Epithelial cell of proximal tubule (primary cell): ENCODE measurements around the gene PPP1CB. TPM values are rescaled to one million over a fixed set of nuclear protein-coding genes. Genes with fewer than 3 reads are reported as not detected.

ENCODE experiments used
- DNase-seq: peaks from one replicate; pipeline ENCODE4 v3.0.0-alpha.2; 2011; ENCODE audit warnings: low read depth
- H3K4me3 ChIP-seq: 2 replicates; pipeline ENCODE4 v1.5.1; 2011; ENCODE audit warnings: low read depth, mild to moderate bottlenecking, low read length
- total RNA-seq: library from RNA; depleted of rRNA; stranded (reverse); fragments of >200 nt; gene quantifications from 2 replicates; pipeline ENCODE4 v1.2.3, GENCODE V29; 2015
- TF ChIP-seq, protein P1 (sequence below): conservative IDR thresholded peaks from 2 replicates; pipeline ENCODE4 v1.5.1; 2012; ENCODE audit warnings: low read depth, mild to moderate bottlenecking, low read length

The PPP1CB gene
- total RNA-seq, 1 donor from 2014 or later: 173 TPM

DNA sequence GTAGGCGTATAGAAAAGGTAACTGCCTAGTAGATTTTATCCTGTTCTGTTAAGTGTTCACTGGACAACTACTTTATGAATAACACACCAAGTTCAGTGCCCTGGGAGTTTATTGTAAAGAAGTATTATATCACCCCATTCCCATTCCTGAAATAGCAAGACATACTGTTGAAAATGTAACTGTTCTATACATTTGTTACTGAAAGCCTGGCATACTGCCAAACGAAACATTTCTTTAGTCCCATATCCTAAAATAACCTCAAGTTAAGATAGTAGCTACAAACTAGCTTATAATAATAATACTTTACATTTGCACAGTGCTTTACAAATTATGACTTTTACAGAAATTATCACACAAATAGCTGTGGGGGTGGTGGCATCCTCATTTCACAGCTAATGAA is 84.2 kb downstream of the PPP1CB start:
- TF ChIP-seq, protein P1, sequence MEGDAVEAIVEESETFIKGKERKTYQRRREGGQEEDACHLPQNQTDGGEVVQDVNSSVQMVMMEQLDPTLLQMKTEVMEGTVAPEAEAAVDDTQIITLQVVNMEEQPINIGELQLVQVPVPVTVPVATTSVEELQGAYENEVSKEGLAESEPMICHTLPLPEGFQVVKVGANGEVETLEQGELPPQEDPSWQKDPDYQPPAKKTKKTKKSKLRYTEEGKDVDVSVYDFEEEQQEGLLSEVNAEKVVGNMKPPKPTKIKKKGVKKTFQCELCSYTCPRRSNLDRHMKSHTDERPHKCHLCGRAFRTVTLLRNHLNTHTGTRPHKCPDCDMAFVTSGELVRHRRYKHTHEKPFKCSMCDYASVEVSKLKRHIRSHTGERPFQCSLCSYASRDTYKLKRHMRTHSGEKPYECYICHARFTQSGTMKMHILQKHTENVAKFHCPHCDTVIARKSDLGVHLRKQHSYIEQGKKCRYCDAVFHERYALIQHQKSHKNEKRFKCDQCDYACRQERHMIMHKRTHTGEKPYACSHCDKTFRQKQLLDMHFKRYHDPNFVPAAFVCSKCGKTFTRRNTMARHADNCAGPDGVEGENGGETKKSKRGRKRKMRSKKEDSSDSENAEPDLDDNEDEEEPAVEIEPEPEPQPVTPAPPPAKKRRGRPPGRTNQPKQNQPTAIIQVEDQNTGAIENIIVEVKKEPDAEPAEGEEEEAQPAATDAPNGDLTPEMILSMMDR: no peak
- no peak for DNase-seq

DNA sequence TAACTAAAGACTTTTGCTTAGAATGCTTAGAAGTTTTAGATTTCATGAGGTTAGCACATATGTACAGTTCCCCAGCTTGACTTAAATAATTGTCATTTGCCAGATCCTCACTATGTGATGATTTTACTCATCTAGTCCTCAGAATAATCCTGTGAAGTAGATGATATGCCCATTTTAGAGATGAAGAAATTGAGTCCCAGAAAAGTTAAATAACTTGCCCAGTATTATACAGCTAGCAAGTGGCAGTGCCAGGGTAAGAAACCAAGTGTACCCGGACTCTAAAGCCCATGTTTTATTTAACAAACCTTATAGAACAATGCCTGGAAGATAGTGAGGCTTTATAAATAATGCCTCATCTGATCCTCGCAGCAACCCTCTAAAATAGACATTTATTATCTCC is 87.3 kb downstream of the PPP1CB start:
- TF ChIP-seq, protein P1: no peak
- DNase-seq: no peak

More for the DNA sequence above, 84.2 kb downstream of the PPP1CB start:
- H3K4me3 ChIP-seq: no peak overlapping the region

DNA sequence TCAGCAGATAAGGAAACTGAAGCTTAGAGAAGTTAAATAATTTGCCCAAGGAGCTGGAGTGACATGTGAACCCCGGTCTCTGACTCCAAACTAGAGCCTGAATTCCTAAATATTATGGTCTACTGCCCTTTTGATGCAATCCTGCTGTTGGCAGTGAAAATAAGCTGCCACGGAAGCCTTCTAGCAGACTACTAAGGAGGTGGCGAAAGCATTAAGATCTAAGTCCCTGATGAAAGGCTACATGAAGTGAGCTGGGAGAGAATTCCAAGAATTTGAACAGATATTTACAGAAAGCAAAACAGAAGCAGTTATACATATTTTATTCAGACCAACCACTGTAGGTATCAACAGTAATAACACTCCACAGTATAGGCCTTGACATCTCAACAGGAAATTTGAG is 90.4 kb downstream of the PPP1CB start:
- TF ChIP-seq, protein P1: no peak
- no peak overlapping the region for H3K4me3 ChIP-seq
- no peak for DNase-seq

More for the DNA sequence above, 87.3 kb downstream of the PPP1CB start:
- H3K4me3 ChIP-seq: no peak overlapping the region

Other genes with a start within 250 kb of the PPP1CB start
- gene SPDYA, start 59.0 kb downstream of the PPP1CB start, total RNA-seq: not detected in 2 replicates
- gene TRMT61B, start 118.5 kb downstream of the PPP1CB start, total RNA-seq: 10.5 and 19.0 TPM in 2 replicates
- 52.2 and 80.2 TPM in 2 replicates for gene WDR43, start 142.8 kb downstream of the PPP1CB start, total RNA-seq
- 0.07 TPM in 1 of 2 replicates, not detected in the other for gene TOGARAM2, start 229.5 kb downstream of the PPP1CB start, total RNA-seq